Measurements from ENCODE around the gene THBS1.

Gene THBS1

GRCh38 chr15:39553947-39554693 is 26.8 kb upstream of the THBS1 start:
- no peak for TF ChIP-seq CTCF (IDR thresholded peaks at IDR 0.05; ENCODE audit: insufficient read depth, missing control alignments)
- FAIRE-seq (no peak), DNase-seq (ENCODE audit: insufficient read length, low spot score) (no peak)

DNA sequence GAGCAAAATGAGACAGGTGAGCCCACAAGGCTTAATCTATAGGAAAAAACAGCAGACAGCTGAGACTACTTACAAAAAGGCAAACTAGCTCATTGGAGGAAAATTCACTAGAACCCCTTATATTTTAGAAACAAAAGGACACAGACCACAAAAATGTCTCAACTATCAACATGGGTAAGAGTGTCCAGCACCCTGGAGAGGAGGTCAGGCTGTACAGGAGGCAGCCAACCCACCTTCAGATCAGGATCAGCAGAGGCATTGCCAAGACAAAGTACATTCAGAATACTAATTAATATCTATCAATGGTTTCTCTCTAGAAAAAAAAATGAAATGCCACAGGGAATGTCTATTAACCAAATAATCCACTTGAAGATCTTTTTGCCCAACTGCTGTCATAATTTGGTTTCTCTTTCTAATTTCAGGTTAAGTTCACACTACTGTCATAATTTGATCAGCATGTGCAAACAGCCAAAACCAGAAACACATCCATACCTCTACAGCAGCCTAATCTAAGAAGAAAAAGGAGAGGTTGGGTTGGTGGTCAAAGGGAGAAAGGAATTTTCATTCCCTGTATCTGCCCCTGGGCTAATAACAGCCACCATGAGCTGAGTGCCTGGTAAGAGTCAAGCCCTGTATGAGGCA is 26.0 kb upstream of the THBS1 start:
- no peak for TF ChIP-seq CTCF (IDR thresholded peaks at IDR 0.05; ENCODE audit: insufficient read depth, missing control alignments)
- DNase-seq (ENCODE audit: insufficient read length, low spot score) (no peak), FAIRE-seq (no peak)

- no peak for TF ChIP-seq CTCF (IDR thresholded peaks at IDR 0.05; ENCODE audit: insufficient read depth, missing control alignments)
- no peak for FAIRE-seq
- DNase-seq (ENCODE audit: insufficient read length, low spot score) = no peak
These were observed 25.0 kb upstream of the THBS1 start for GRCh38 chr15:39555885-39556284.

GRCh38 chr15:39556461-39556860 is 24.4 kb upstream of the THBS1 start:
- FAIRE-seq (no peak), DNase-seq (ENCODE audit: insufficient read length, low spot score) (no peak)
- no peak for TF ChIP-seq CTCF (IDR thresholded peaks at IDR 0.05; ENCODE audit: insufficient read depth, missing control alignments)

DNA sequence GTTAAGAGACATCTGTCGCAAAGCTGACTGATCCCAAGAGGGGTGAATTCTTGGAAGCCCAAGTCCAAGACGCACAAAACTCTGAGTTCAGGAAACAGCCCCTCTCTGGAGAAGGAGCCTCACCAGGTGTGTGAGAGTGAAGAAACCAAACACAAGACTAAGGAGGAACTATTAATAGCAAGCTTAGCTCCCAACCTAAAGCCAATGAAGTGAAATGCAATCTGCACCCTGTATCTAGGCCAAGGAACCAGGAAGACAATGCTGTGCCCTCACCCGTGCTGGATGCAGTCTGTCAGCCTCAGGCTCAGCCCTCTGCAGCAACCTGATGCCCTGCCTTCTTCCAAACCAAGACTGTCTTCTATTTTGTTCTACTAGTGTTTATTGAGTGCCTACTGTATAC is 22.5 kb upstream of the THBS1 start:
- TF ChIP-seq CTCF (IDR thresholded peaks at IDR 0.05; ENCODE audit: insufficient read depth, missing control alignments) = no peak
- FAIRE-seq = no peak
- DNase-seq (ENCODE audit: insufficient read length, low spot score) = no peak

- no peak for TF ChIP-seq CTCF (IDR thresholded peaks at IDR 0.05; ENCODE audit: insufficient read depth, missing control alignments)
- FAIRE-seq = no peak
- DNase-seq (ENCODE audit: insufficient read length, low spot score) = no peak
These were observed 15.8 kb upstream of the THBS1 start for GRCh38 chr15:39564972-39565665.
